Neural cell (in vitro differentiated cells): ENCODE measurements around the gene TRPM8. TPM values are rescaled to one million over a fixed set of nuclear protein-coding genes. Genes with fewer than 3 reads are reported as not detected.

Experiments
- H2AFZ ChIP-seq: fragments of 200-600, 300-800 bp; sonication (generic), shearing (Covaris generic); 2 replicates; pipeline ENCODE4 v1.6.0; 2014; ENCODE audit warnings: low read depth, mild to moderate bottlenecking, antibody characterized with exemption, low read length, moderate library complexity
- H3F3A ChIP-seq: fragments of 200-600 bp; shearing (Covaris generic); 2 replicates; pipeline ENCODE4 v1.6.1; 2016; ENCODE audit warnings: mild to moderate bottlenecking, moderate library complexity, mixed read lengths, antibody characterized with exemption, low read length; ENCODE audit not compliant: insufficient read depth, poor library complexity, severe bottlenecking
- H3K27ac ChIP-seq: fragments of 200-600, 300-800 bp; sonication (generic), shearing (Covaris generic); 2 replicates; pipeline ENCODE4 v1.5.1; 2014; ENCODE audit warnings: mild to moderate bottlenecking, low read length, moderate library complexity
- H3K27me3 ChIP-seq: fragments of 300-800, 200-600 bp; sonication (generic), shearing (Covaris generic); 2 replicates; pipeline ENCODE4 v1.6.0; 2014; ENCODE audit warnings: mild to moderate bottlenecking, low read depth, low read length, moderate library complexity; ENCODE audit not compliant: insufficient read depth
- H3K36me3 ChIP-seq: fragments of 300-800, 200-600 bp; sonication (generic), shearing (Covaris generic); 2 replicates; pipeline ENCODE4 v1.5.1; 2014; ENCODE audit warnings: mild to moderate bottlenecking, antibody characterized with exemption, low read length, moderate library complexity; ENCODE audit not compliant: insufficient read depth
- H3K4me2 ChIP-seq: fragments of 300-800, 200-600 bp; sonication (generic), shearing (Covaris generic); 2 replicates; pipeline ENCODE4 v1.6.0; 2014; ENCODE audit warnings: mild to moderate bottlenecking, low read length
- H3K4me3 ChIP-seq: fragments of 300-800, 200-600 bp; sonication (generic), shearing (Covaris generic); 2 replicates; pipeline ENCODE4 v1.5.1; 2014; ENCODE audit warnings: mild to moderate bottlenecking, low read length, moderate library complexity
- H3K79me2 ChIP-seq: fragments of 200-600 bp; shearing (Covaris generic); replicated peaks from 2 replicates; pipeline ENCODE4 v1.6.0; 2014; ENCODE audit warnings: mild to moderate bottlenecking, low read length, moderate library complexity; ENCODE audit not compliant: insufficient read depth
- H3K9ac ChIP-seq: fragments of 300-800, 200-600 bp; sonication (generic), shearing (Covaris generic); 2 replicates; pipeline ENCODE4 v1.6.1; 2016; ENCODE audit warnings: mild to moderate bottlenecking, low read length, mixed read lengths
- H3K9me2 ChIP-seq: fragments of 200-600 bp; shearing (Covaris generic); 2 replicates; pipeline ENCODE4 v1.6.1; 2016; ENCODE audit warnings: mild to moderate bottlenecking, low read length, mixed read lengths; ENCODE audit not compliant: insufficient read depth
- H3K9me3 ChIP-seq: fragments of 200-600, 300-800 bp; sonication (generic), shearing (Covaris generic); 2 replicates; pipeline ENCODE4 v1.6.1; 2016; ENCODE audit warnings: mild to moderate bottlenecking, mixed run types, low read length, moderate library complexity, mixed read lengths
- H4K20me1 ChIP-seq: fragments of 200-600 bp; shearing (Covaris generic); 2 replicates; pipeline ENCODE4 v1.6.1; 2016; ENCODE audit warnings: mild to moderate bottlenecking, mixed run types; ENCODE audit not compliant: insufficient read depth
- EP300 ChIP-seq: fragments of 450-650 bp; conservative IDR thresholded peaks from 2 replicates; pipeline ENCODE4 v1.6.1; 2014; ENCODE audit warnings: antibody characterized with exemption, mild to moderate bottlenecking, moderate library complexity; ENCODE audit not compliant: poor library complexity, severe bottlenecking
- EZH2 ChIP-seq: fragments of 200-600, 300-800 bp; shearing (Covaris generic), sonication (generic); IDR thresholded peaks from 2 replicates; pipeline ENCODE4 v1.6.1; 2014; ENCODE audit warnings: antibody characterized with exemption, low read length, borderline replicate concordance, mild to moderate bottlenecking; ENCODE audit not compliant: insufficient read depth, poor library complexity, severe bottlenecking
- MXI1 ChIP-seq: fragments of 450-650 bp; conservative IDR thresholded peaks from 2 replicates; pipeline ENCODE4 v1.6.1; 2014; ENCODE audit warnings: antibody characterized with exemption, mild to moderate bottlenecking; ENCODE audit not compliant: poor library complexity, severe bottlenecking
- POLR2AphosphoS5 ChIP-seq: IDR thresholded peaks from 2 replicates; pipeline ENCODE4 v1.6.1; 2012
- RAD21 ChIP-seq: fragments of 450-650 bp; conservative IDR thresholded peaks from 2 replicates; pipeline ENCODE4 v1.6.1; 2014; ENCODE audit warnings: antibody characterized with exemption, mild to moderate bottlenecking, moderate library complexity
- SMC3 ChIP-seq: fragments of 450-650 bp; conservative IDR thresholded peaks from 2 replicates; pipeline ENCODE4 v1.6.1; 2014; ENCODE audit warnings: antibody characterized with exemption, mild to moderate bottlenecking, moderate library complexity; ENCODE audit not compliant: poor library complexity
- TAF1 ChIP-seq: IDR thresholded peaks from 2 replicates; pipeline ENCODE4 v1.6.1; 2012; ENCODE audit warnings: low read depth
- polyA plus RNA-seq: library from polyadenylated mRNA; depleted of rRNA; stranded (reverse); fragments of >200 nt; gene quantifications from 2 replicates; pipeline ENCODE4 v1.2.3, GENCODE V29; 2014
- TF ChIP-seq, protein P1 (sequence below): IDR thresholded peaks from 2 replicates; pipeline ENCODE4 v1.6.1; 2012; ENCODE audit warnings: borderline replicate concordance
- TF ChIP-seq, protein P2 (sequence below): fragments of 450-650 bp; IDR thresholded peaks from 2 replicates; pipeline ENCODE4 v1.5.1; 2014; ENCODE audit warnings: antibody characterized with exemption, mild to moderate bottlenecking, moderate library complexity; ENCODE audit not compliant: poor library complexity, severe bottlenecking

The TRPM8 gene
- polyA plus RNA-seq, 1 donor from 2014 or later: not detected

DNA sequence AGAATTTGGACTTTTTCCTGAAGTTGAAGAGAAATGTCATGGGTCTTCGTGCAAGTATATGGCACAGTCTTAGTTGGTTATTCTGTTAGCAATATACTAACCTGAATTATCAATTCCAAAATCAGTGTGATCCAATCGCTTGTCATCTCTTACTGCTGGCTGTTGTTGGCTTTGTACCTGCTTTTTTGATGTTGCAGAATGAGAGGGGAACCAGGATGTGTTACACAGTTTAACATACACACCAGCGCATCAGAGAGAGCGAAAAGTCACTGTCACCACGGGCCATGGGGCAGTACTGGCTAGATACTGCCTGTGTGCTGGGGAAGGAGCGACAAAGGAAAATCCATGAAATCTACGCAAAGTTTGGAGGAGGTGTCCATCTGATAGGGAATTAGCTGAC is 74.0 kb downstream of the TRPM8 start:
- H3K79me2 ChIP-seq: no peaks in the 10 kb centered on the region
- no peak overlapping the region for H3K9ac ChIP-seq
- H3K4me2 ChIP-seq: no peak overlapping the region
- H3K9me3 ChIP-seq: no peaks in the 10 kb centered on the region
- TF ChIP-seq RAD21: no peak
- no peak for TF ChIP-seq POLR2AphosphoS5
- TF ChIP-seq, protein P1, sequence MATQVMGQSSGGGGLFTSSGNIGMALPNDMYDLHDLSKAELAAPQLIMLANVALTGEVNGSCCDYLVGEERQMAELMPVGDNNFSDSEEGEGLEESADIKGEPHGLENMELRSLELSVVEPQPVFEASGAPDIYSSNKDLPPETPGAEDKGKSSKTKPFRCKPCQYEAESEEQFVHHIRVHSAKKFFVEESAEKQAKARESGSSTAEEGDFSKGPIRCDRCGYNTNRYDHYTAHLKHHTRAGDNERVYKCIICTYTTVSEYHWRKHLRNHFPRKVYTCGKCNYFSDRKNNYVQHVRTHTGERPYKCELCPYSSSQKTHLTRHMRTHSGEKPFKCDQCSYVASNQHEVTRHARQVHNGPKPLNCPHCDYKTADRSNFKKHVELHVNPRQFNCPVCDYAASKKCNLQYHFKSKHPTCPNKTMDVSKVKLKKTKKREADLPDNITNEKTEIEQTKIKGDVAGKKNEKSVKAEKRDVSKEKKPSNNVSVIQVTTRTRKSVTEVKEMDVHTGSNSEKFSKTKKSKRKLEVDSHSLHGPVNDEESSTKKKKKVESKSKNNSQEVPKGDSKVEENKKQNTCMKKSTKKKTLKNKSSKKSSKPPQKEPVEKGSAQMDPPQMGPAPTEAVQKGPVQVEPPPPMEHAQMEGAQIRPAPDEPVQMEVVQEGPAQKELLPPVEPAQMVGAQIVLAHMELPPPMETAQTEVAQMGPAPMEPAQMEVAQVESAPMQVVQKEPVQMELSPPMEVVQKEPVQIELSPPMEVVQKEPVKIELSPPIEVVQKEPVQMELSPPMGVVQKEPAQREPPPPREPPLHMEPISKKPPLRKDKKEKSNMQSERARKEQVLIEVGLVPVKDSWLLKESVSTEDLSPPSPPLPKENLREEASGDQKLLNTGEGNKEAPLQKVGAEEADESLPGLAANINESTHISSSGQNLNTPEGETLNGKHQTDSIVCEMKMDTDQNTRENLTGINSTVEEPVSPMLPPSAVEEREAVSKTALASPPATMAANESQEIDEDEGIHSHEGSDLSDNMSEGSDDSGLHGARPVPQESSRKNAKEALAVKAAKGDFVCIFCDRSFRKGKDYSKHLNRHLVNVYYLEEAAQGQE: no peak
- no peak for TF ChIP-seq SMC3
- no peak for TF ChIP-seq TAF1
- no peak for TF ChIP-seq EZH2
- no peak for TF ChIP-seq EP300
- TF ChIP-seq, protein P2, sequence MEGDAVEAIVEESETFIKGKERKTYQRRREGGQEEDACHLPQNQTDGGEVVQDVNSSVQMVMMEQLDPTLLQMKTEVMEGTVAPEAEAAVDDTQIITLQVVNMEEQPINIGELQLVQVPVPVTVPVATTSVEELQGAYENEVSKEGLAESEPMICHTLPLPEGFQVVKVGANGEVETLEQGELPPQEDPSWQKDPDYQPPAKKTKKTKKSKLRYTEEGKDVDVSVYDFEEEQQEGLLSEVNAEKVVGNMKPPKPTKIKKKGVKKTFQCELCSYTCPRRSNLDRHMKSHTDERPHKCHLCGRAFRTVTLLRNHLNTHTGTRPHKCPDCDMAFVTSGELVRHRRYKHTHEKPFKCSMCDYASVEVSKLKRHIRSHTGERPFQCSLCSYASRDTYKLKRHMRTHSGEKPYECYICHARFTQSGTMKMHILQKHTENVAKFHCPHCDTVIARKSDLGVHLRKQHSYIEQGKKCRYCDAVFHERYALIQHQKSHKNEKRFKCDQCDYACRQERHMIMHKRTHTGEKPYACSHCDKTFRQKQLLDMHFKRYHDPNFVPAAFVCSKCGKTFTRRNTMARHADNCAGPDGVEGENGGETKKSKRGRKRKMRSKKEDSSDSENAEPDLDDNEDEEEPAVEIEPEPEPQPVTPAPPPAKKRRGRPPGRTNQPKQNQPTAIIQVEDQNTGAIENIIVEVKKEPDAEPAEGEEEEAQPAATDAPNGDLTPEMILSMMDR: no peak
- no peak for TF ChIP-seq MXI1
- no peaks in the 10 kb centered on the region for H3K36me3 ChIP-seq
- H3K27me3 ChIP-seq: no peaks in the 10 kb centered on the region
- H3K27ac ChIP-seq: no peak overlapping the region
- H4K20me1 ChIP-seq: no peaks in the 10 kb centered on the region
- H3K4me3 ChIP-seq: no peak overlapping the region
- no peaks in the 10 kb centered on the region for H3K9me2 ChIP-seq
- H2AFZ ChIP-seq: no peak overlapping the region
- H3F3A ChIP-seq: no peaks in the 10 kb centered on the region

DNA sequence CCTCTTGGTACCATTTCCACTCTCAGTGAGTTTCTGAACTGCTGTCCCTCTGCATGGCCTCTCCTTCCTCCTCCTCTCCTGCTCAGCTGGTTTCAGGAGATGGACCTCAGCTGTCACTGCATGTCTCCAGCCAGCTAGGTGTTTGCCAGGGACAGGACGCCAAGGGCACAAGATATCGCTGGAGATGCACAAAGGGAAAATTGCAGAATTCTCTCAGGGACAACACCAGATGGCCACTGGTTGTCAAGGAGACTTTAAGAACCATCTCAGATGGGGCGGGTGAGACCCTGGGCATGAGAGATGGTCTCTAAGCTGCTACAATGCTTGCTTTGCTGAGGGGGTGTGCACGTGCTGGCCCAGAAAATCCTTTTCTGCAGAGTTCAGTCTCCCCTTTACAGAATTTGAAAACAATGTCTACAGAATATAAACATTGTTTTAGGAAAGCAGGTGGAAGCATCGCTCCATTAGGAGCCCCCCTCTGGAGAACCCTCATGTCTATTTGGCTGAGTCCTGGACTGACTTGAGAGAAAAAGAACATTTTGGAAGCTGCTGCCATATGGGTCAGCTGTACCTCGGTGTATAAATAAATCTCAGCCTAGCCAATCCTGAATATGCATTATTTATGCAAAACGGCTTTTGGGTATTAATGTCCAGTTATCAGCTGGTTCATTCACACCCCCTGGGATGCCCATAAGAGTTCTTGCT is 75.5 kb downstream of the TRPM8 start:
- Histone ChIP-seq H3K9me2 (no peaks in the 10 kb centered on the region), H3K36me3 (no peaks in the 10 kb centered on the region), H3K4me2 (no peak overlapping the region), H3K9me3 (no peaks in the 10 kb centered on the region), H3K9ac (no peak overlapping the region), H4K20me1 (no peaks in the 10 kb centered on the region), H2AFZ (no peak overlapping the region), H3K27ac (no peak overlapping the region), H3K27me3 (no peaks in the 10 kb centered on the region), H3F3A (no peaks in the 10 kb centered on the region), H3K79me2 (no peaks in the 10 kb centered on the region), H3K4me3 (no peak overlapping the region)
- TF ChIP-seq SMC3 (no peak), TAF1 (no peak), POLR2AphosphoS5 (no peak), EP300 (no peak), MXI1 (no peak), RAD21 (no peak)
- TF ChIP-seq, protein P2: no peak
- TF ChIP-seq, protein P1: no peak
